Esophagus squamous epithelium (tissue), 4 donors: ENCODE results near the gene OR10P1.
"Not testable (repeated sequence)": the region's sequence is repeated elsewhere in the genome, so short reads cannot be mapped to it uniquely, and the experiment has no call there.

ENCODE experiments used
- POLR2A ChIP-seq, 4 donors: fragments of 450-650 bp; IDR thresholded peaks; one replicate each; pipeline ENCODE4 v1.6.1; 2017; ENCODE audit warnings: antibody characterized with exemption in 4 of 4, mild to moderate bottlenecking in 4 of 4, moderate library complexity in 3 of 4
- TF ChIP-seq, protein P1 (sequence below), 6 experiments: fragments of 450-650 bp in 4 of 6; fragments of 200-600 bp in 2 of 6; sonication (generic) in 2 of 6; IDR thresholded peaks; one replicate each; pipeline ENCODE4 v1.5.1; 2016 to 2019; ENCODE audit warnings: antibody characterized with exemption in 6 of 6, mild to moderate bottlenecking in 4 of 6, moderate library complexity in 4 of 6

DNA sequence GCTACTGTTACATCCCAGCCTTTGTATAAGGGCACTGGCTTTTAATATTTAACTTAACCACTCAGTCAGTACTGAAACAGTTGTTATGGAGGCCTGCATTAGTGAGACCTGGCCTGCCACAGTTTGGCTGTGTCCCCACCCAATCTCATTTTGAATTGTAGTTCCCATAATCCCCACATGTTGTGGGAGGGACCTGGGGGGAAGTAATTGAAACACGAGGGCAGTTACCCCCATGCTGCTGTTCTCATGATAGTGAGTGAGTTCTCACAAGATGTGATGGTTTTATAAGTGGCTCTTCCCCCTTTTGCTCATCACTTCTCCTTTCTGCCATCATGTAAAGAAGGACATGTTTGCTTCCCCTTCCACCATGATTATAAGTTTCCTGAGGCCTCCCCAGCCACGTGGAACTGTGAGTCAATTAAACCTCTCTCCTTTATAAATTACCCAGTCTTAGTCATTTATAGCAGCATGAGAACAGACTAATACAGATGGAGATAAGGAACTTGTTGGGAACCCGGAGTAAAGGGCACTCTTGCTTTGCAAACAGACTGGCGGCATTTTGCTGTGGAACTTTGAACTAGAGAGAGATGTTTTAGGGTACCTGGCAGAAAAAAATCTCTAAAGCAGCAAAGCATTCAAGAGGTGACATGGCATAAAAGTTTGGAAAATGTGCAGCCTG lies 14.1 kb downstream of the OR10P1 start:
- TF ChIP-seq, protein P1, sequence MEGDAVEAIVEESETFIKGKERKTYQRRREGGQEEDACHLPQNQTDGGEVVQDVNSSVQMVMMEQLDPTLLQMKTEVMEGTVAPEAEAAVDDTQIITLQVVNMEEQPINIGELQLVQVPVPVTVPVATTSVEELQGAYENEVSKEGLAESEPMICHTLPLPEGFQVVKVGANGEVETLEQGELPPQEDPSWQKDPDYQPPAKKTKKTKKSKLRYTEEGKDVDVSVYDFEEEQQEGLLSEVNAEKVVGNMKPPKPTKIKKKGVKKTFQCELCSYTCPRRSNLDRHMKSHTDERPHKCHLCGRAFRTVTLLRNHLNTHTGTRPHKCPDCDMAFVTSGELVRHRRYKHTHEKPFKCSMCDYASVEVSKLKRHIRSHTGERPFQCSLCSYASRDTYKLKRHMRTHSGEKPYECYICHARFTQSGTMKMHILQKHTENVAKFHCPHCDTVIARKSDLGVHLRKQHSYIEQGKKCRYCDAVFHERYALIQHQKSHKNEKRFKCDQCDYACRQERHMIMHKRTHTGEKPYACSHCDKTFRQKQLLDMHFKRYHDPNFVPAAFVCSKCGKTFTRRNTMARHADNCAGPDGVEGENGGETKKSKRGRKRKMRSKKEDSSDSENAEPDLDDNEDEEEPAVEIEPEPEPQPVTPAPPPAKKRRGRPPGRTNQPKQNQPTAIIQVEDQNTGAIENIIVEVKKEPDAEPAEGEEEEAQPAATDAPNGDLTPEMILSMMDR (IDR thresholded peaks at IDR 0.05) = not testable (repeated sequence)
- TF ChIP-seq POLR2A (IDR thresholded peaks at IDR 0.05) = not testable (repeated sequence)
